HCT116 (cell line): Measurements from ENCODE around the gene MLC1. TPM values are rescaled to one million over a fixed set of nuclear protein-coding genes. Genes with fewer than 3 reads are reported as not detected.

Experiments
- ATAC-seq: fragments of 200-7000 bp; cut with Tn5 transposase; 2 replicates; pipeline ENCODE4 v1.9.1; 2020; ENCODE audit warnings: mild to moderate bottlenecking, moderate library complexity
- BruUV-seq: library from RNA; stranded (reverse); fragments of 400-500 nt; replicated peaks from 2 replicates; lab custom pipeline; 2021; lab: Mats Ljungman, UMichigan
- CTCF ChIA-PET: fragments of 300-600 bp; sonication (Branson Sonifier 250); formaldehyde crosslinking; loops from one replicate; lab custom pipeline; 2021; ENCODE audit warnings: antibody characterized with exemption; lab: Charles Lee
- POLR2A ChIA-PET: fragments of 300-600, 350-600 bp; sonication (Branson Sonifier 250); formaldehyde crosslinking; loops from one replicate; lab custom pipeline; 2021; ENCODE audit warnings: antibody characterized with exemption; lab: Charles Lee
- RAD21 ChIA-PET, 2 experiments: fragments of 300-600 bp; sonication (Branson Sonifier 250); formaldehyde crosslinking; loops; one replicate each; lab custom pipeline; 2023; ENCODE audit warnings: low total read pairs in 2 of 2; ENCODE audit not compliant: uncharacterized antibody in 2 of 2, unreplicated experiment in 2 of 2, low non-redundant PET in 1 of 2; lab: Charles Lee
- DNase-seq: peaks from one replicate; pipeline ENCODE4 v3.0.0-alpha.2; 2010; ENCODE audit warnings: low read depth, low spot score
- H2AFZ ChIP-seq: fragments of 200-600 bp; shearing (Covaris generic), sonication (generic); 2 replicates; pipeline ENCODE4 v1.6.1; 2017; ENCODE audit warnings: low read depth, mixed run types, mixed read lengths, antibody characterized with exemption, low read length; ENCODE audit not compliant: poor library complexity, severe bottlenecking
- H3K27ac ChIP-seq: 2 replicates; pipeline ENCODE4 v1.5.1; 2012; ENCODE audit warnings: low read depth, low read length
- H3K27me3 ChIP-seq: fragments of 200-600 bp; sonication (generic); 2 replicates; pipeline ENCODE4 v1.6.1; 2016; ENCODE audit warnings: mixed run types, low read length, mixed read lengths; ENCODE audit not compliant: insufficient read depth
- H3K36me3 ChIP-seq, 2 experiments: fragments of 200-500 bp in 1 of 2; fragments of 200-600 bp in 1 of 2; sonication (Bioruptor generic) in 1 of 2; sonication (generic) in 1 of 2; 2 replicates each; pipeline versions ENCODE4 v1.5.1 to v1.6.1; 2014 to 2016; ENCODE audit warnings: low read length in 2 of 2, inconsistent platforms in 1 of 2, mixed read lengths in 1 of 2, mixed run types in 1 of 2; ENCODE audit not compliant: insufficient read depth in 2 of 2, control insufficient read depth in 1 of 2
- H3K4me1 ChIP-seq, 2 experiments: fragments of 200-600 bp in 1 of 2; sonication (generic) in 1 of 2; 2 replicates each; pipeline versions ENCODE4 v1.5.1 to v1.6.1; 2012 to 2017; ENCODE audit warnings: low read length in 2 of 2, inconsistent platforms in 1 of 2, mild to moderate bottlenecking in 1 of 2, mixed read lengths in 1 of 2, mixed run types in 1 of 2, moderate library complexity in 1 of 2; ENCODE audit not compliant: insufficient read depth in 2 of 2, control insufficient read depth in 1 of 2
- H3K4me2 ChIP-seq: fragments of 200-600 bp; sonication (generic); 2 replicates; pipeline ENCODE4 v1.6.1; 2017; ENCODE audit warnings: mixed run types, low read length, mixed read lengths
- H3K4me3 ChIP-seq, 2 experiments: fragments of 200-600 bp in 1 of 2; sonication (generic) in 1 of 2; replicated peaks in 1 of 2; 2 replicates each; pipeline ENCODE4 v1.5.1; 2011 to 2016; ENCODE audit warnings: low read length in 2 of 2, control low read depth in 1 of 2, low read depth in 1 of 2, mild to moderate bottlenecking in 1 of 2, mixed read lengths in 1 of 2, mixed run types in 1 of 2
- H3K79me2 ChIP-seq: fragments of 200-600 bp; sonication (generic); 2 replicates; pipeline ENCODE4 v1.6.1; 2017; ENCODE audit warnings: mild to moderate bottlenecking, mixed run types, low read length, moderate library complexity, mixed read lengths; ENCODE audit not compliant: insufficient read depth
- H3K9ac ChIP-seq: fragments of 200-600 bp; sonication (generic); 2 replicates; pipeline ENCODE4 v1.6.1; 2016; ENCODE audit warnings: low read length, mixed read lengths
- H3K9me2 ChIP-seq: fragments of 200-600 bp; sonication (generic), shearing (Covaris generic); 2 replicates; pipeline ENCODE4 v1.6.1; 2017; ENCODE audit warnings: mixed run types, mild to moderate bottlenecking, moderate library complexity; ENCODE audit not compliant: insufficient read depth
- H3K9me3 ChIP-seq, 2 experiments: fragments of 200-500 bp in 1 of 2; fragments of 200-600 bp in 1 of 2; sonication (Bioruptor generic) in 1 of 2; sonication (generic) in 1 of 2; 2 replicates each; pipeline ENCODE4 v1.6.1; 2014 to 2017; ENCODE audit warnings: low read length in 2 of 2, mixed read lengths in 2 of 2, inconsistent platforms in 1 of 2, low read depth in 1 of 2, mild to moderate bottlenecking in 1 of 2, mixed run types in 1 of 2, moderate library complexity in 1 of 2; ENCODE audit not compliant: control insufficient read depth in 1 of 2, insufficient read depth in 1 of 2
- H4K20me1 ChIP-seq: fragments of 200-600 bp; sonication (generic), shearing (Covaris generic); 2 replicates; pipeline ENCODE4 v1.6.1; 2017; ENCODE audit warnings: mixed run types, mild to moderate bottlenecking, moderate library complexity; ENCODE audit not compliant: insufficient read depth
- CBX3 ChIP-seq: IDR thresholded peaks from 2 replicates; pipeline ENCODE4 v1.6.1; 2012; ENCODE audit warnings: low read depth
- CEBPB ChIP-seq: IDR thresholded peaks from 2 replicates; pipeline ENCODE4 v1.6.1; 2012; ENCODE audit warnings: low read depth
- CTCF ChIP-seq, 3 experiments: fragments of 200-600 bp in 1 of 3; sonication (generic) in 1 of 3; IDR thresholded peaks in 2 of 3; conservative IDR thresholded peaks in 1 of 3; 2 replicates each; pipeline ENCODE4 v1.5.1; 2012 to 2017; ENCODE audit warnings: low read depth in 2 of 3, low read length in 2 of 3, antibody characterized with exemption in 1 of 3, borderline replicate concordance in 1 of 3, control low read depth in 1 of 3, mild to moderate bottlenecking in 1 of 3, mixed read lengths in 1 of 3, mixed run types in 1 of 3, moderate library complexity in 1 of 3; ENCODE audit not compliant: insufficient read depth in 1 of 3
- EGR1 ChIP-seq: IDR thresholded peaks from 2 replicates; pipeline ENCODE4 v1.6.1; 2012; ENCODE audit warnings: low read depth
- ELF1 ChIP-seq: IDR thresholded peaks from 2 replicates; pipeline ENCODE4 v1.6.1; 2012; ENCODE audit warnings: low read depth, borderline replicate concordance
- EZH2 ChIP-seq: fragments of 200-600 bp; sonication (generic); IDR thresholded peaks from 2 replicates; pipeline ENCODE4 v1.6.1; 2017; ENCODE audit warnings: antibody characterized with exemption, mixed run types
- EZH2phosphoT487 ChIP-seq: fragments of 200-600 bp; IDR thresholded peaks from 2 replicates; pipeline ENCODE4 v1.6.1; 2018; ENCODE audit warnings: antibody characterized with exemption, borderline replicate concordance
- FOSL1 ChIP-seq: IDR thresholded peaks from 2 replicates; pipeline ENCODE4 v1.6.1; 2012; ENCODE audit warnings: low read depth
- JUND ChIP-seq: IDR thresholded peaks from 2 replicates; pipeline ENCODE4 v1.6.1; 2012
- POLR2A ChIP-seq: IDR thresholded peaks from 2 replicates; pipeline ENCODE4 v1.7.0; 2011; ENCODE audit warnings: borderline replicate concordance; ENCODE audit not compliant: insufficient read depth, insufficient read length; ENCODE audit errors: extremely low read depth
- POLR2AphosphoS5 ChIP-seq: IDR thresholded peaks from 2 replicates; pipeline ENCODE4 v1.6.1; 2011; ENCODE audit warnings: mild to moderate bottlenecking, low read depth, low read length, moderate library complexity
- SIN3A ChIP-seq: IDR thresholded peaks from 2 replicates; pipeline ENCODE4 v1.6.1; 2012; ENCODE audit warnings: low read depth
- SP1 ChIP-seq: IDR thresholded peaks from 2 replicates; pipeline ENCODE4 v1.6.1; 2012; ENCODE audit warnings: low read depth
- SRF ChIP-seq: IDR thresholded peaks from 2 replicates; pipeline ENCODE4 v1.6.1; 2012; ENCODE audit warnings: low read depth
- TCF7L2 ChIP-seq: IDR thresholded peaks from 2 replicates; pipeline ENCODE4 v1.7.0; 2011; ENCODE audit warnings: borderline replicate concordance, inconsistent platforms; ENCODE audit not compliant: insufficient read depth, insufficient read length; ENCODE audit errors: extremely low read depth
- YY1 ChIP-seq: IDR thresholded peaks from 2 replicates; pipeline ENCODE4 v1.6.1; 2011; ENCODE audit warnings: low read length, low read depth, moderate library complexity, mild to moderate bottlenecking; ENCODE audit not compliant: insufficient replicate concordance; ENCODE audit errors: extremely low read depth
- ZNF274 ChIP-seq: fragments of 200-500 bp; sonication (Bioruptor generic); IDR thresholded peaks from 2 replicates; pipeline ENCODE4 v1.6.1; 2014; ENCODE audit warnings: mild to moderate bottlenecking, low read depth, low read length, inconsistent platforms
- intact Hi-C: fragments of 100-400 bp; cut with micrococcal nuclease; formaldehyde crosslinking; loops from 2 replicates; pipeline ENCODE4 v1.10.0; 2022
- total RNA-seq: library from RNA; stranded (reverse); gene quantifications from one replicate; pipeline ENCODE4 v1.2.1, GENCODE V29; 2021; ENCODE audit not compliant: unreplicated experiment
- TF ChIP-seq, protein P1 (sequence below): IDR thresholded peaks from 2 replicates; pipeline ENCODE4 v1.6.1; 2011; ENCODE audit warnings: mild to moderate bottlenecking, low read length, moderate library complexity; ENCODE audit not compliant: insufficient replicate concordance; ENCODE audit errors: extremely low read depth
- TF ChIP-seq, protein P2 (sequence below): IDR thresholded peaks from 2 replicates; pipeline ENCODE4 v1.6.1; 2012

MLC1 gene
- total RNA-seq, 1 experiment from 2014 or later = not detected

DNA sequence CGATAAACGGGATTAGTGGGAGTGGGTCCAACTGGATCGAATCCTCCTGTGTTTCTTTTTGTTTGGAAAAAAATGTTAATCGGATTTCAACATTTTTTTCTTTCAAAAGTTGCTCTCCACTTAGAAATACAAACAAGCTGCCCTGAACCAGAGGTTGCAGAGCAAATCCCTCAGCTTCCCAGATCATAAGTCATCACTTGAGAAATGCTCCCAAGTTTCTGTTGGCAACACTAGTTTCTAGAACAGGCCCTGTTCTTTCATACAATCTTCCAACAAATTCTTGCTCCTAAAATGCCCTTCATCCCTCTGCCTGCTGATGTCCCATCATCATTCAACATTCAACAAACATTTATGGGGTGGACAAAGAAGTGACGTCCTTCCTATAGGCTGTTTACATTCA lies 1.3 kb upstream of the MLC1 start:
- H2AFZ ChIP-seq = no peak overlapping the region
- no peaks in the 10 kb centered on the region for H3K27me3 ChIP-seq
- ChIA-PET POLR2A (no interaction called here), RAD21 (no interaction called here), CTCF (no interaction called here)
- no peak overlapping the region for H3K9ac ChIP-seq
- H3K4me1 ChIP-seq = peaks cover 0 to 10% of the 10 kb centered on the region in 2 experiments; a peak in 3 of 4 replicates
- no peak for DNase-seq
- H3K27ac ChIP-seq = no peak overlapping the region
- no peak for TF ChIP-seq EGR1
- no peak for TF ChIP-seq SIN3A
- no peak for TF ChIP-seq POLR2AphosphoS5
- no peak for TF ChIP-seq YY1
- no peak for TF ChIP-seq ZNF274
- no peak for TF ChIP-seq CTCF (IDR thresholded peaks at IDR 0.05 in 2 of 3, conservative IDR thresholded peaks at IDR 0.05 in 1 of 3; ENCODE audit: borderline replicate concordance in 1 of 3, insufficient read depth in 1 of 3, low read depth in 2 of 3, low read length in 2 of 3)
- TF ChIP-seq SRF = no peak
- TF ChIP-seq JUND = no peak
- TF ChIP-seq POLR2A = no peak
- no peak for TF ChIP-seq EZH2
- no peak for TF ChIP-seq EZH2phosphoT487
- TF ChIP-seq, protein P1, sequence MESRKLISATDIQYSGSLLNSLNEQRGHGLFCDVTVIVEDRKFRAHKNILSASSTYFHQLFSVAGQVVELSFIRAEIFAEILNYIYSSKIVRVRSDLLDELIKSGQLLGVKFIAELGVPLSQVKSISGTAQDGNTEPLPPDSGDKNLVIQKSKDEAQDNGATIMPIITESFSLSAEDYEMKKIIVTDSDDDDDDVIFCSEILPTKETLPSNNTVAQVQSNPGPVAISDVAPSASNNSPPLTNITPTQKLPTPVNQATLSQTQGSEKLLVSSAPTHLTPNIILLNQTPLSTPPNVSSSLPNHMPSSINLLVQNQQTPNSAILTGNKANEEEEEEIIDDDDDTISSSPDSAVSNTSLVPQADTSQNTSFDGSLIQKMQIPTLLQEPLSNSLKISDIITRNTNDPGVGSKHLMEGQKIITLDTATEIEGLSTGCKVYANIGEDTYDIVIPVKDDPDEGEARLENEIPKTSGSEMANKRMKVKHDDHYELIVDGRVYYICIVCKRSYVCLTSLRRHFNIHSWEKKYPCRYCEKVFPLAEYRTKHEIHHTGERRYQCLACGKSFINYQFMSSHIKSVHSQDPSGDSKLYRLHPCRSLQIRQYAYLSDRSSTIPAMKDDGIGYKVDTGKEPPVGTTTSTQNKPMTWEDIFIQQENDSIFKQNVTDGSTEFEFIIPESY = no peak
- TF ChIP-seq, protein P2, sequence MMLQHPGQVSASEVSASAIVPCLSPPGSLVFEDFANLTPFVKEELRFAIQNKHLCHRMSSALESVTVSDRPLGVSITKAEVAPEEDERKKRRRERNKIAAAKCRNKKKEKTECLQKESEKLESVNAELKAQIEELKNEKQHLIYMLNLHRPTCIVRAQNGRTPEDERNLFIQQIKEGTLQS = no peak
- TF ChIP-seq CBX3 = no peak
- no peak for TF ChIP-seq ELF1
- TF ChIP-seq FOSL1 = no peak
- TF ChIP-seq SP1 = no peak
- TF ChIP-seq TCF7L2 = no peak
- TF ChIP-seq CEBPB = no peak
- H3K36me3 ChIP-seq = no peaks in the 10 kb centered on the region
- H3K9me3 ChIP-seq = peaks cover 0 to 3% of the 10 kb centered on the region in 2 experiments; a peak in 1 of 4 replicates
- no peak overlapping the region for H3K4me2 ChIP-seq
- no peaks in the 10 kb centered on the region for H4K20me1 ChIP-seq
- intact Hi-C loops = no loop called here
- no TSS peak for BruUV-seq
- ATAC-seq = no peak
- H3K79me2 ChIP-seq = no peaks in the 10 kb centered on the region
- H3K9me2 ChIP-seq = no peaks in the 10 kb centered on the region
- no peak overlapping the region for H3K4me3 ChIP-seq
